Measurements from ENCODE around the gene SLC10A6. TPM values are rescaled to one million over a fixed set of nuclear protein-coding genes. Genes with fewer than 3 reads are reported as not detected.

The SLC10A6 gene
- total RNA-seq, 1 experiment from 2014 or later, result 0.26 TPM

DNA sequence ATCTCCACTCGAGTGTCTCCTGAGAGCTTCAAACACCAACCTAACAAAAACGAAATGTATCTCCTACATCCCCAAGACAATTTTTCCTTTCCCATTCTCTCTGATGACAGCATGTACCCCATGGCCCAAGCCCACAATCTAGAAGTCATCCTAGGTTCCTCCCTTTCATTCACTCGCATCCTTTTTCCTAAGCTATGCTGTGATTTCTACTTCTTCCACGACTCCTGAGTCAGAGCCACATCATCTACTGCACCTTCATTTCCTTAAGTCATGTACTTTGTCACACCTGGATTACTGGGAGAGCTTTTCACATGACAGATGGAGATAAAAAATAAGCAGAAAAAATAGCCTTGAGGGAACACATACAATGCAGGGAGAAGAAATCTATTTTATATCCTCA, 23.0 kb upstream of the SLC10A6 start:
- ChIA-PET POLR2A (ENCODE audit: low non-redundant PET) (no interaction called here), CTCF (no interaction called here)
- no peaks in the 10 kb centered on the region for H3K4me1 ChIP-seq (ENCODE audit: insufficient read depth, low read length, poor library complexity, severe bottlenecking)

DNA sequence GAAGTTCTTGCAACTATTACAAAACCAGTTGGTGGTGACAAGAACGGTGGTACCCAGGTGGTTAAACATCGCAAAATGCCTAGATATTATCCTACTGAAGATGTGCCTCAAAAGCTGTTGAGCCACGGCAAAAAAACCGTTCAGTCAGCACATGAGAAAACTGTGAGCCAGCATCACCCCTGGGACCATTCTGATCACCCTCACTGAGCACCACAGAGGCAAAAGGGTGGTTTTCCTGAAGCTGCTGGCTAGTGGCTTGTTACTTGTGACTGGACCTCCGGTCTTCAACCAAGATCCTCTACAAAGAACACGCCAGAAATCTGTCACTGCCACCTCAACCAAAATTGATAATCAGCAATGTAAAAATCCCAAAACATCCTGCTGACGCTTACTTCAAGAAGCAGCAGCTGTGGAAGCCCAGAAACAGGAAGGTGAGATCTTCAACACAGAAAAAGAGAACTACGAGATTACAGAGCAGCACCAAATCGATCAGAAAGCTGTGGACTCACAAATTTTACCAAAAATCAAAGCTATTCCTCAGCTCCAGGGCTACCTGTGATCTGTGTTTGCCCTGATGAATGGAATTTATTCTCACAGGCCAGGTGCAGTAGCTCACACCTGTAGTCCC, 21.4 kb upstream of the SLC10A6 start:
- ChIA-PET CTCF (interaction anchor here (0.6 kb wide), 1 partner anchor 272 kb away, joined by 10 read pairs; no protein-coding TSS in a partner anchor), POLR2A (ENCODE audit: low non-redundant PET) (no interaction called here)
- Histone ChIP-seq H3K36me3 (ENCODE audit: insufficient read depth, low read length, poor library complexity, severe bottlenecking) (no peaks in the 10 kb centered on the region), H3K27me3 (replicated peaks; ENCODE audit: insufficient read depth, low read depth, low read length, poor library complexity) (no peaks in the 10 kb centered on the region), H3K4me3 (ENCODE audit: low read depth, low read length, poor library complexity, severe bottlenecking) (no peak overlapping the region), H3K27ac (ENCODE audit: low read depth, low read length, poor library complexity, severe bottlenecking) (no peak overlapping the region), H3K9me3 (ENCODE audit: low read depth, low read length, poor library complexity, severe bottlenecking) (no peaks in the 10 kb centered on the region), H3K4me1 (ENCODE audit: insufficient read depth, low read length, poor library complexity, severe bottlenecking) (no peaks in the 10 kb centered on the region)
- BruUV-seq (replicated peaks), result no TSS peak
- no peak for DNase-seq (ENCODE audit: low spot score)
- no peak for TF ChIP-seq EZH2 (IDR thresholded peaks at IDR 0.05; ENCODE audit: borderline replicate concordance, low read depth, low read length, poor library complexity, severe bottlenecking)
- TF ChIP-seq, protein P1, sequence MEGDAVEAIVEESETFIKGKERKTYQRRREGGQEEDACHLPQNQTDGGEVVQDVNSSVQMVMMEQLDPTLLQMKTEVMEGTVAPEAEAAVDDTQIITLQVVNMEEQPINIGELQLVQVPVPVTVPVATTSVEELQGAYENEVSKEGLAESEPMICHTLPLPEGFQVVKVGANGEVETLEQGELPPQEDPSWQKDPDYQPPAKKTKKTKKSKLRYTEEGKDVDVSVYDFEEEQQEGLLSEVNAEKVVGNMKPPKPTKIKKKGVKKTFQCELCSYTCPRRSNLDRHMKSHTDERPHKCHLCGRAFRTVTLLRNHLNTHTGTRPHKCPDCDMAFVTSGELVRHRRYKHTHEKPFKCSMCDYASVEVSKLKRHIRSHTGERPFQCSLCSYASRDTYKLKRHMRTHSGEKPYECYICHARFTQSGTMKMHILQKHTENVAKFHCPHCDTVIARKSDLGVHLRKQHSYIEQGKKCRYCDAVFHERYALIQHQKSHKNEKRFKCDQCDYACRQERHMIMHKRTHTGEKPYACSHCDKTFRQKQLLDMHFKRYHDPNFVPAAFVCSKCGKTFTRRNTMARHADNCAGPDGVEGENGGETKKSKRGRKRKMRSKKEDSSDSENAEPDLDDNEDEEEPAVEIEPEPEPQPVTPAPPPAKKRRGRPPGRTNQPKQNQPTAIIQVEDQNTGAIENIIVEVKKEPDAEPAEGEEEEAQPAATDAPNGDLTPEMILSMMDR (conservative IDR thresholded peaks at IDR 0.05; ENCODE audit: low read depth, low read length), result no peak
- intact Hi-C loops (cut with micrococcal nuclease; ENCODE audit: unreplicated experiment), result no loop called here

More for the DNA sequence above, 23.0 kb upstream of the SLC10A6 start:
- Histone ChIP-seq H3K27me3 (replicated peaks; ENCODE audit: insufficient read depth, low read depth, low read length, poor library complexity) (no peaks in the 10 kb centered on the region), H3K4me3 (ENCODE audit: low read depth, low read length, poor library complexity, severe bottlenecking) (no peak overlapping the region), H3K36me3 (ENCODE audit: insufficient read depth, low read length, poor library complexity, severe bottlenecking) (no peaks in the 10 kb centered on the region), H3K27ac (ENCODE audit: low read depth, low read length, poor library complexity, severe bottlenecking) (no peak overlapping the region), H3K9me3 (ENCODE audit: low read depth, low read length, poor library complexity, severe bottlenecking) (no peaks in the 10 kb centered on the region)
- intact Hi-C loops (cut with micrococcal nuclease; ENCODE audit: unreplicated experiment), result no loop called here
- no peak for DNase-seq (ENCODE audit: low spot score)
- no TSS peak for BruUV-seq (replicated peaks)
- TF ChIP-seq EZH2 (IDR thresholded peaks at IDR 0.05; ENCODE audit: borderline replicate concordance, low read depth, low read length, poor library complexity, severe bottlenecking), result no peak
- TF ChIP-seq, protein P1 (conservative IDR thresholded peaks at IDR 0.05; ENCODE audit: low read depth, low read length), result no peak

DNA sequence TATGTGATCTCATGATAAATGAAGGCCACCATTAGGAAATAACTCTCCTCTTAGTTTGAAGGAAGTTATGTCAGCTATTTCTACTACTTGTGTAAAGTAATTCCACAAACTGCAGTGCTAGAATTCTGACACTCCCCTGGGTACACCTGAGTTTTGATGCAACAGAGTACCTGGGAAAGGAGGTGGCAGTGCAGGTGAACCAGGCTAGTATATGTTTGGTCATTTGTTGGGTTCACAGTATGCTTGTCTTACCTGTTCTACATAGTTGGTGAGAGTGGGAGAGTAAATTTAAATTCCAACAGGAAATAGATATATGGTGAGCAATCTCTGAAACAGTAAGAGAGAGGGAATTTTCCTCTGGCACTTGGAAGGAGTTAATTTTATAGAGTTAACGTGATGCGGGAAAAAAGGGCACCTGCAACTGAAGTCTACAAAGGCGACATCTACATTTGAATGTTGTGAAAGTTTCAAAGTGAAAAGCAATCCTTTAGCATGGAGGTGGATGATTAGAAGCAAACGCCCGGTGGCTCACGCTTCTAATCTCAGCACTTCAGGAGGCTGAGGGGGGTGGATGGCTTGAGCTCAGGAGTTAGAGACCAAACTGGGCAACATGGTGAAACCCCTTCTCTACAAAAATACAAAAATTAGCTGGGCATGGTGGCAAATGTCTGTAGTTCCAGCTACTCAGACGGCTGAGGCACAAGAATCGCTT, 8.3 kb upstream of the SLC10A6 start:
- H3K4me3 ChIP-seq (ENCODE audit: low read depth, low read length, poor library complexity, severe bottlenecking), result no peak overlapping the region
- no peaks in the 10 kb centered on the region for H3K36me3 ChIP-seq (ENCODE audit: insufficient read depth, low read length, poor library complexity, severe bottlenecking)
- POLR2A ChIA-PET (ENCODE audit: low non-redundant PET), result no interaction called here
- CTCF ChIA-PET, result no interaction called here
- no peaks in the 10 kb centered on the region for H3K9me3 ChIP-seq (ENCODE audit: low read depth, low read length, poor library complexity, severe bottlenecking)
- BruUV-seq (replicated peaks), result no TSS peak
- TF ChIP-seq, protein P1 (conservative IDR thresholded peaks at IDR 0.05; ENCODE audit: low read depth, low read length), result no peak
- TF ChIP-seq EZH2 (IDR thresholded peaks at IDR 0.05; ENCODE audit: borderline replicate concordance, low read depth, low read length, poor library complexity, severe bottlenecking), result no peak
- no peaks in the 10 kb centered on the region for H3K4me1 ChIP-seq (ENCODE audit: insufficient read depth, low read length, poor library complexity, severe bottlenecking)
- no peak for DNase-seq (ENCODE audit: low spot score)
- intact Hi-C loops (cut with micrococcal nuclease; ENCODE audit: unreplicated experiment), result no loop called here
- H3K27me3 ChIP-seq (replicated peaks; ENCODE audit: insufficient read depth, low read depth, low read length, poor library complexity), result no peaks in the 10 kb centered on the region
- H3K27ac ChIP-seq (ENCODE audit: low read depth, low read length, poor library complexity, severe bottlenecking), result no peak overlapping the region
